H9 (cell line): ENCODE results near the gene ARHGAP26. TPM values are rescaled to one million over a fixed set of nuclear protein-coding genes. Genes with fewer than 3 reads are reported as not detected.

Experiments
- DNase-seq: peaks from one replicate; pipeline ENCODE4 v3.0.0-alpha.2; 2017
- H2AFZ ChIP-seq: one replicate; pipeline ENCODE4 v1.6.1; 2013; ENCODE audit warnings: mild to moderate bottlenecking, low read length, control low read depth, moderate library complexity
- H2AK5ac ChIP-seq: 2 replicates; pipeline ENCODE4 v1.6.1; 2013; ENCODE audit warnings: low read length, control low read depth, mixed read lengths; ENCODE audit not compliant: insufficient read length
- H2BK120ac ChIP-seq: one replicate; pipeline ENCODE4 v1.6.1; 2013; ENCODE audit warnings: low read depth, mild to moderate bottlenecking, low read length, control low read depth, inconsistent platforms; ENCODE audit not compliant: poor library complexity, severe bottlenecking
- H2BK12ac ChIP-seq: 2 replicates; pipeline ENCODE4 v1.6.1; 2013; ENCODE audit warnings: low read length, control low read depth, mixed read lengths, low read depth; ENCODE audit not compliant: insufficient read length
- H2BK15ac ChIP-seq: 2 replicates; pipeline ENCODE4 v1.6.1; 2013; ENCODE audit warnings: low read depth, low read length, control low read depth
- H2BK20ac ChIP-seq: one replicate; pipeline ENCODE4 v1.6.1; 2013; ENCODE audit warnings: low read depth, mild to moderate bottlenecking, low read length, control low read depth, inconsistent platforms; ENCODE audit not compliant: poor library complexity, severe bottlenecking
- H2BK5ac ChIP-seq: 2 replicates; pipeline ENCODE4 v1.6.1; 2013; ENCODE audit warnings: low read length, control low read depth, mixed read lengths; ENCODE audit not compliant: insufficient read length
- H3K14ac ChIP-seq: 2 replicates; pipeline ENCODE4 v1.6.1; 2013; ENCODE audit warnings: low read length, control low read depth; ENCODE audit not compliant: insufficient read depth
- H3K18ac ChIP-seq: 2 replicates; pipeline ENCODE4 v1.6.1; 2013; ENCODE audit warnings: low read depth, mild to moderate bottlenecking, mixed read lengths, low read length, control low read depth; ENCODE audit not compliant: insufficient read length
- H3K23ac ChIP-seq: 2 replicates; pipeline ENCODE4 v1.6.1; 2013; ENCODE audit warnings: low read length, control low read depth, mixed read lengths, low read depth; ENCODE audit not compliant: insufficient read length
- H3K23me2 ChIP-seq: 2 replicates; pipeline ENCODE4 v1.6.1; 2013; ENCODE audit warnings: low read depth, mild to moderate bottlenecking, mixed read lengths, low read length, control low read depth; ENCODE audit not compliant: insufficient read length, poor library complexity, severe bottlenecking
- H3K27ac ChIP-seq: 2 replicates; pipeline ENCODE4 v1.5.1; 2013; ENCODE audit warnings: low read length, control low read depth, mixed read lengths, low read depth; ENCODE audit not compliant: insufficient read length
- H3K27me3 ChIP-seq: 2 replicates; pipeline ENCODE4 v1.6.1; 2013; ENCODE audit warnings: low read length, control low read depth, inconsistent platforms; ENCODE audit not compliant: insufficient read depth
- H3K4ac ChIP-seq: 2 replicates; pipeline ENCODE4 v1.6.1; 2013; ENCODE audit warnings: low read depth, mild to moderate bottlenecking, control low read depth, inconsistent platforms, low read length, moderate library complexity
- H3K4me1 ChIP-seq: 2 replicates; pipeline ENCODE4 v1.6.1; 2013; ENCODE audit warnings: low read length, control low read depth, inconsistent platforms; ENCODE audit not compliant: insufficient read depth
- H3K4me2 ChIP-seq: 2 replicates; pipeline ENCODE4 v1.6.1; 2013; ENCODE audit warnings: low read length, control low read depth, mixed read lengths; ENCODE audit not compliant: insufficient read length, insufficient read depth
- H3K56ac ChIP-seq: 2 replicates; pipeline ENCODE4 v1.6.1; 2013; ENCODE audit warnings: low read depth, mild to moderate bottlenecking, mixed read lengths, low read length, control low read depth; ENCODE audit not compliant: insufficient read length
- H3K79me1 ChIP-seq: 2 replicates; pipeline ENCODE4 v1.6.1; 2013; ENCODE audit warnings: low read depth, mild to moderate bottlenecking, moderate library complexity, low read length, control low read depth, inconsistent platforms; ENCODE audit not compliant: insufficient read depth, poor library complexity, severe bottlenecking
- H3K79me2 ChIP-seq: 2 replicates; pipeline ENCODE4 v1.6.1; 2013; ENCODE audit warnings: low read length, control low read depth, inconsistent platforms; ENCODE audit not compliant: insufficient read depth
- H3K9ac ChIP-seq: 2 replicates; pipeline ENCODE4 v1.6.1; 2013; ENCODE audit warnings: low read length, control low read depth, mixed read lengths; ENCODE audit not compliant: insufficient read length; ENCODE audit errors: extremely low read depth
- H3K9me3 ChIP-seq: one replicate; pipeline ENCODE4 v1.6.1; 2013; ENCODE audit warnings: low read depth, low read length, inconsistent platforms; ENCODE audit not compliant: control insufficient read depth
- H3T11ph ChIP-seq: one replicate; pipeline ENCODE4 v1.6.1; 2013; ENCODE audit warnings: mild to moderate bottlenecking, low read length, control low read depth, inconsistent platforms
- H4K20me1 ChIP-seq: one replicate; pipeline ENCODE4 v1.6.1; 2013; ENCODE audit not compliant: control insufficient read depth, insufficient read length, insufficient read depth
- H4K5ac ChIP-seq: 2 replicates; pipeline ENCODE4 v1.6.1; 2013; ENCODE audit warnings: low read depth, mild to moderate bottlenecking, mixed read lengths, low read length, control low read depth; ENCODE audit not compliant: insufficient read length
- H4K8ac ChIP-seq: replicated peaks from 2 replicates; pipeline ENCODE4 v1.6.1; 2013; ENCODE audit warnings: low read length, control low read depth, mixed read lengths, low read depth; ENCODE audit not compliant: insufficient read length
- H4K91ac ChIP-seq: 2 replicates; pipeline ENCODE4 v1.6.1; 2013; ENCODE audit warnings: low read depth, mild to moderate bottlenecking, moderate library complexity, mixed read lengths, low read length, control low read depth; ENCODE audit not compliant: insufficient read length
- H3K27ac Mint-ChIP-seq, 3 experiments: 2 replicates in 2 of 3; 3 replicates in 1 of 3; pipeline ENCODE4 v1.8.0; 2020 to 2021; ENCODE audit warnings: mixed read lengths in 3 of 3, mild to moderate bottlenecking in 1 of 3, moderate library complexity in 1 of 3
- H3K27me3 Mint-ChIP-seq: 2 replicates; pipeline ENCODE4 v1.8.0; 2021; ENCODE audit warnings: low read depth, mild to moderate bottlenecking, moderate library complexity, mixed read lengths
- H3K36me3 Mint-ChIP-seq, 3 experiments: 2 replicates in 2 of 3; 3 replicates in 1 of 3; pipeline ENCODE4 v1.8.0; 2020 to 2021; ENCODE audit warnings: low read depth in 3 of 3, mixed read lengths in 3 of 3; ENCODE audit not compliant: insufficient read depth in 1 of 3
- H3K4me1 Mint-ChIP-seq, 2 experiments: 2 replicates each; pipeline ENCODE4 v1.8.0; 2020; ENCODE audit warnings: mixed read lengths in 2 of 2
- H3K4me3 Mint-ChIP-seq, 2 experiments: 2 replicates in 1 of 2; 3 replicates in 1 of 2; pipeline ENCODE4 v1.8.0; 2020 to 2021; ENCODE audit warnings: mild to moderate bottlenecking in 2 of 2, mixed read lengths in 2 of 2, moderate library complexity in 1 of 2
- H3K9me3 Mint-ChIP-seq, 2 experiments: 2 replicates in 1 of 2; 3 replicates in 1 of 2; pipeline ENCODE4 v1.8.0; 2020; ENCODE audit warnings: mild to moderate bottlenecking in 2 of 2, mixed read lengths in 2 of 2, moderate library complexity in 1 of 2
- CTCF ChIP-seq: fragments of 200-600 bp; sonication (generic); conservative IDR thresholded peaks from 3 replicates; pipeline ENCODE4 v1.8.0; 2021; ENCODE audit warnings: antibody characterized with exemption, mild to moderate bottlenecking
- WGBS: extraction: QIAGEN DNeasy Blood & Tissue Kit; methylation state at CpG from one replicate; pipeline ENCODE4 v1.1.7; 2013; ENCODE audit warnings: missing lambda C conversion rate, low lambda C conversion rate, mixed read lengths; ENCODE audit not compliant: insufficient read length; ENCODE audit errors: extremely low coverage; 5-methylcytosine and 5-hydroxymethylcytosine counted together
- total RNA-seq: library from RNA; stranded (reverse); gene quantifications from 2 replicates; pipeline ENCODE4 v1.2.1, GENCODE V29; 2021

The ARHGAP26 gene
- total RNA-seq, 1 experiment from 2014 or later, result 13.8 TPM

- H3K27me3 ChIP-seq, result no peaks in the 10 kb centered on the region
- no peak overlapping the region for H3K14ac ChIP-seq
- no peak overlapping the region for H2BK120ac ChIP-seq
- no peaks in the 10 kb centered on the region for H3K79me2 ChIP-seq
- H3T11ph ChIP-seq, result no peak overlapping the region
- no peak overlapping the region for H4K8ac ChIP-seq
- no CpG with 5 or more reads among the region's 2 CpGs for WGBS
- no peaks in the 10 kb centered on the region for H3K27me3 Mint-ChIP-seq
- H3K18ac ChIP-seq, result no peak overlapping the region
- H4K5ac ChIP-seq, result no peak overlapping the region
- no peaks in the 10 kb centered on the region for H3K36me3 Mint-ChIP-seq
- H3K27ac Mint-ChIP-seq, result no peak overlapping the region
- H3K23me2 ChIP-seq, result no peaks in the 10 kb centered on the region
- peaks cover 37 to 39% of the 10 kb centered on the region in 2 experiments for H3K4me1 Mint-ChIP-seq
- no peaks in the 10 kb centered on the region for H4K20me1 ChIP-seq
- H3K27ac ChIP-seq, result no peak overlapping the region
- no peak overlapping the region for H3K23ac ChIP-seq
- H3K79me1 ChIP-seq, result peaks cover 2% of the 10 kb centered on the region
- no peaks in the 10 kb centered on the region for H3K9me3 Mint-ChIP-seq
- H3K4me2 ChIP-seq, result no peak overlapping the region
- no peak overlapping the region for H2BK12ac ChIP-seq
- H2BK15ac ChIP-seq, result no peak overlapping the region
- no peak overlapping the region for H3K9ac ChIP-seq
- DNase-seq, result no peak
- H3K4ac ChIP-seq, result no peak overlapping the region
- H2BK5ac ChIP-seq, result no peak overlapping the region
- no peak for TF ChIP-seq CTCF
- H3K56ac ChIP-seq, result no peak overlapping the region
- H3K4me1 ChIP-seq, result peaks cover 11% of the 10 kb centered on the region; the same call in 1 of the 2 replicates
- no peak overlapping the region for H2AFZ ChIP-seq
- no peak overlapping the region for H2BK20ac ChIP-seq
- H2AK5ac ChIP-seq, result no peak overlapping the region
- H3K9me3 ChIP-seq, result no peaks in the 10 kb centered on the region
- no peak overlapping the region for H3K4me3 Mint-ChIP-seq
- H4K91ac ChIP-seq, result no peak overlapping the region
Measured at GRCh38 chr5:142821034-142821732, 51.0 kb downstream of the ARHGAP26 start.
